Stimulated activated CD4-positive, alpha-beta T cell treated with anti-CD3 and anti-CD28 coated beads, TNF-alpha, amount 100 ng/mL, for 48 hours (primary cell): ENCODE data around the gene GNAT3.

Source experiments
- DNase-seq, 3 donors: peaks; one replicate each; pipeline ENCODE4 v3.0.0-alpha.2; 2020; ENCODE audit warnings: low read depth in 3 of 3

GNAT3 gene

DNA sequence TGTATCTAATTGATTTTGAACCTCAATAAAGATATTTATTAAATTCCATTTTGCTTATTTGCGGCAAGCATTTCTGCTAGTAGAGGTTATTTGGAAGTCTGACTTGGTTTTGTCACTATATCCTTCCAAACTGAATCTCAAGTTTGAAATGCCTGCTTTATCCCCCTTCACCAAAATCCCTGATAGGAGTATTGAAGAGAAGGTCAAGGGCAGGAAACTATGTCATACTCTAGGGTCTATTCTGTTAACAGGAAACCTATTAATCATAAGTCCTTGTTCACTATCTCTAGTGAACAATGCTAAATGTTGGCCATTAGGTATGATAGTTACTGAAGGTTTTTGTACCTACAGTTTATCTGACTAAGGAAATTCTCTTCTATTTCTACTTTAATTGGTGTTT lies 11.5 kb downstream of the GNAT3 start:
- no peak for DNase-seq

DNA sequence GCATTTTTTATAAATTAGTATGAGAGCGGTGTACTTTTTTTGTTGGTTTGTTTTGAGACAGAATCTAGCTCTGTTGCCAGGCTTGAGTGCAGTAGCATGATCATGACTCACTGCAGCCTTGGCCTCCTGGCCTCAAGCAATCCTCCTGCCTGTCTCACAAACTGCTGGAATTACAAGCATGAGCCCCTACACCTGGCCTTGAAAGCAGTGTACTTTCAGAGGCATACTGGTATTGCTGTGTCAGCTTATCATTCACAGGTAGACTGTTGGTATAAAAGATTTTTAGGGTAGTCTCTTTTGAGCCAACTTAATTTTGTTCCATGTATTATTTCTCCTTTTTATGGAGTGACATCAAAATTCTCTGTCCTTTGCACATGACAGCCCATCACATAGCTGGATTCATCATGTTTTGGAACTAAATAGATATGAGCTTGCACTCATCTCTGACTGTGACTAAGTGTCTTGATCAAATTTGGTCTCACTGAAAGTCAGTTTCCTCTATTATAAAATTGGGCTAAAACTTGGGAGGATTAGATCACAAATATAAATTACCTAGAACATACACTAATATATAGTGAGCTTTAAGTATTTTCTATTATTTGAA lies 12.4 kb downstream of the GNAT3 start:
- DNase-seq = no peak

DNA sequence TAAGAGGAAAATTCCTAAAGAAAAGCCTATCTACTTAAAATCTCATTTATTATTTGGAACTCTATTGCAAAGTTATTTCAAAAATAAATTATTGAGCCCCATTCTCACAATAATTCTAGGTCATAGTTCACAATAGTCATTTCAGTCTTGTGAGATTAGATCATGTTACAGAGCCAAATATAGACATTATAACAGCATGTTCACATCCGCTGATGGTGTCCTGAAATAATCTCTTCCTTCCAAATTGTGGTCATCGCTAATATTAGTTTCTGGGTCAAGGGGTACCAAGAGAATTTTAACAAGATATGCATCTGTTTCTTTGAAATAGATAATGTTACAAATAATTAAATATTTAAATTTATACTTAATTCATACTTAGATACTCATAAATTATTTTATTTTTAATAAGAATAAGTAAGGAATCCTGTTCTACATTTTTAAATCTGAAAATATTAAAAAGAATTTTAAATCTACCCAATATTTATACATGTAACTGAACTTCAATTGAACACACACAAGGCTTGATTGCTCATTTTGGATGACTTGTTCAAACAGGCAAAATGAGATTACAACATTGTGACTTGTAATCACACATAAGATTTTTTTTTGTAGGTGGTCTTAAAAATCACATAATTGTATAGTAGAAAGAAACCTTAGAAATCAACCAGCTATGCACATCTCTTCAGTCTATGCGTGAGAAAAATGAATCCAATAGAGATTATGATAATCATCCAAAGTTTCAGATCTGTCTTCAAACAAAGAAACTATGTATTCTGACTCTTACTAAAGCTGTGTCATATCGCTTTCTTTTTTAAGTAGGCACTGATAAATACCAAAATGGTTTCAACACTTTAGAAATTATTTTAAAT lies 13.1 kb downstream of the GNAT3 start:
- DNase-seq = no peak

DNA sequence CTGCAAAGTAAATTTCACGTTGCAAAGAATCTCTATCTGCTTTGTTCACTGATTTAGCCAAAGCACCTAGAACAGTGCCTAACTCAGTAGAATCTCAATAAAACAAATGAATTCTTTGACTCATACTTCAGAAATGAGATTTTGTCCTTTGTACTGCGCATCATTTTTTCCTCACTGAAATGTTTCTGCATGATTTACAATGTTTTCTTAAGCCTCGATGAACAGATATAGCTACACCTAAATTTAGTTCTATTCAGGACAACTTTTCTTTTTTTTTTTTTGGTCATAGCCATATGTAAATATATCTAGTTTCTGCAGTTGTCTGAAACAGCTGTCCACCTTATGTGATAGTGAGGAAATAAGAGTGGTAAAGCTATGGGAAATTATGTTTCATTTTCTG lies 15.3 kb downstream of the GNAT3 start:
- DNase-seq = no peak

DNA sequence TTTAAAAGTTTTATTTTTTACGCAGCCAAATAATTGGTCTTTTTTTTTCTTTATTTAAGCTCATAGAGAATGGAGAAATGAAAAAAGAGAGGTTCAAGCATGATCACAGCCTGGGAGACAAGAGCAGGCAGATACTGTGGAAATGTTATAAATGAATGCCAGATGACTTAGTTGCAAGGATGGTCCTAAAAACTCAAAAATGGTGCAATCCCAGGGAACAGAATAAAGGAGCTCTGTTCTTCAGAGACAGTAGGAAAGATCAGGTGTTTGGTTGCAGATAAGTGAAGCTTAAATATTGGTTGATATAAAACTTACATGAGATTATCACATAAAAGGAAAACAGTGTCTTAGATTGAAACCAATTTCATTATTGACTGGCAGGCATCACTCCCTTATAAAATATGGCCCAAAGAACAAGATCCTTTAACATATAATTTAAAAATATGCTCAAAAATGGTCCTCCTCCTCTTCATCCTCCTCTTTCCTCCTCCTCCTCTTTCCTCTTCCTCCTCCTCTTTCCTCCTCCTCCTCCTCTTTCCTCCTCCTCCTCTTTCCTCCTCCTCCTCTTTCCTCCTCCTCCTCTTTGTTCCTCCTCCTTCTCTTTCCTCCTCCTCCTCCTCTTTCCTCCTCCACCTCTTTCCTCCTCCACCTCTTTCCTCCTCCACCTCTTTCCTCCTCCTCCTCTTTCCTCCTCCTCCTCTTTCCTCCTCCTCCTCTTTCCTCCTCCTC lies 18.6 kb downstream of the GNAT3 start:
- no peak for DNase-seq

DNA sequence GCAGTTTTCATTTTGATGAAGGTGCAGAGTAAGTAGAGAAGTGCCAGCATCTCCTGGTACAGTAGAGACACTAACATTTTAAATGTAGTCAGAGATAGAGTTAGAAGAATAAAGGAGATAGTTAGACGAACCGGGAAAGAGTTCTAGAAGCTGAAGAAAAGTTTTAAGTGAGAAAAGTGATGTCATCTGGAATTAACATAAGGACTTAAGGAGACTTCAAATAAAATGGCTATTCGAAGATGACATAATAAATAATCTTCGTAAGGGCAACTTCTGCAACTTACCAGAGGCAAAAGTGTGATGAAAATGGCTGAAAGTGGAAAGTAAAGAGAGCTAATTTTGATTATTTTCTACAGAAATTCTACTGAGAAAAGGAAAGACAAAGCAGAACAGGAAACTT lies 20.4 kb downstream of the GNAT3 start:
- no peak for DNase-seq

DNA sequence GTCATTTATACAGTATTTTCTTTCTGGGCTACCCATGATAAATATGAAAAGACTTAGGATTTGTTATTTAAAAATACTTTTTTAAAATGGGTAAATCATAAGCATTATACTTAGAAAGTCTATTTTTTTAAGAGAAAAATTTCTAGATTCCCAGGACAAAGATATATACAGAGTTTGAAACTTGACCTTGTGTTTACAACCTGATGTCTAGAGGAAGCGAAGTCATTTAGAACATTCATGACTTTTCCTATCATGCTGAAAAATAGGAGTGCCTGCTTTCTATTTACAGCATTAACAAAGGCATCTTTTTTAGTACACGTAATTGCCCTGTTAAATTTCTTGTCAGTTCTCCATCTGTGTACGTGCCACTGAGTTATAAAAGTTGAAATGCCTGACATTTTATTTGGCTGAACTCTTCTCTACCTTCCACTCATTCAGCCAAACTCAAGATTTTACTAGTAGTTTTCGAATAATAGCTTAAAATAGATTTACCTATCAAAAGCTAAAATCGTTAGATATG lies 23.0 kb downstream of the GNAT3 start:
- no peak for DNase-seq

DNA sequence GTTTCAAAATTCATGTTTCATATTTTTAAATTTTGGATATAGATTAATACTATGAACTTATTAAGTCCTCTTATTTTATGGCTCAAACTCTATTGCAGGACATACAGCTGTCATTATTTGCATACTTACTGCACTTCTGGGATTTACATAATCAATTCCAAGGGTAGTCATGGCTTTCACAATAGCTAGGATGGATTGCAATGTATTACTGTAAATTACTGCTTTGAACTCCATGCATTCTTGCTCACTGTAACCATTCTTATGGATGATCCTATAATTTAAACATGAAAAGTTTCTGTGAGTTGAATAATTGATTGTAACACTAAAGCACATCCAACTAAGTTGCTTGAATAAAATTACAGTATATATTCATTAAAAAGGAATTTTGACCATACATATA lies 23.5 kb downstream of the GNAT3 start:
- DNase-seq = no peak

DNA sequence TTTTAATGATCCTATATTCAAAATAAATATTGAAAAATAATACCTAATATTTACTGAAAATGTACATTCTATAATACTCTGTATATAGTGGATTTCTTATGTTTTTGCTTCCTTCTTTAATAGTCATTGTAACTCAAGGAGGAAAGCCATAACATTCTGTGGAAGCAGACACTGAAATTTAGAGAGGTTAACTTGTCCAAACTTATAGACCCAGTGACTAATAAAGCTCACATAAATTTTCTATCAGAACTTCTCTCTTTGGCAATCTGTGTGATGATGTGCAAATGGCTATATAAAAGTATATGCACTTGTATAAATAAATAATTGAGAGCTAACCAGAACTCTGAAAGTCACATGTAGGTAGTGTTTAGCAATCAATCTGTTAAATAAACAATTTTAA lies 26.1 kb downstream of the GNAT3 start:
- DNase-seq = no peak

DNA sequence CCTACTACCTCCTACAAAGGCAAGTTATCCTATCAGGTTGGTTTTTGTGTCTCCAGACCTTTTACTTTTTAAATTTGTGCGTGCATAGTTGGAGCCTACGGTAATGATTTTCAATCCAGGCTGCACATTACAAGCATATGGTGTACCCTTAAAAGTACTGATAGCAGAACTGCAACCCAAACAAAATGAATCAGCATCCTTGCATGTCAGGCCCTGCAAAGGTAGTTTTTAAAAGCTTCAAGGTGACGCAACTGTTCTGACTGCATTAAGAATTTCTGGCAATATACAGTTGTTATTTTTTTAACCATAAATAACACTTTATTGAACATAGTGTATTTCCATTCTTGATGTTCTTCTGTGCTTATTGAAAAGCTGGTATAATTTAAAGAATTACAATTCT lies 28.9 kb downstream of the GNAT3 start:
- no peak for DNase-seq

DNA sequence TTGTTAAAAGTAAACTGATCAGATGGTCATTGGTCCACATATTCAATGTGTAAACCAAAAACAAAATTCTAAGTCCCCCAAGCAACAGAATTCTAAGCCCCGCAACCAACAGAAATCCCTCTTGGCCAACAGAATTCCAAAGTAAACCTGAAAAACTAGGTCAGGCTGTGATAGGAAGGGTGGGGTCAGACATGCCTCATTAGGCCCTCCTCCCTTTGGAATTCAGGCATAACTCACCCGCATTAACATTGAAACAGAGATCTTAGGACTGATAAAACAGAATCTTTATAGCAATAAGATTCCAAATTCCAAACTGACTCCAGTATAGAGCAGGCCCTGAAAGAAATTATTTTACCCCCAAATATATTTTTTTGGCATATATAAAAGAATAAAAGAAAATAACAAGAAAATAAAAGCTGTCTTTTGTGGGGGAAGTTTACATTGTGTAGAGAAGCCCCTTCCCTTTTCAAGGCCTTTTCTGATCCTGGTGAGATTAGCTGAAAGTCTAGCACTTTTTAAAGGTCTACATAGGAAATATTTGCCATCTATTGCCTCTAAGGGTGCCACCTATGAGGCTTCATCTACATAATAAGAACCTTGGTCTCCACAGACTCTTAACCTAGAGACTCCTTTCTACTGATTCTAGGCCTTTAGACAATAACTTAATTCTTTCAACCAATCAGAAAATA lies 30.5 kb downstream of the GNAT3 start:
- DNase-seq = no peak

DNA sequence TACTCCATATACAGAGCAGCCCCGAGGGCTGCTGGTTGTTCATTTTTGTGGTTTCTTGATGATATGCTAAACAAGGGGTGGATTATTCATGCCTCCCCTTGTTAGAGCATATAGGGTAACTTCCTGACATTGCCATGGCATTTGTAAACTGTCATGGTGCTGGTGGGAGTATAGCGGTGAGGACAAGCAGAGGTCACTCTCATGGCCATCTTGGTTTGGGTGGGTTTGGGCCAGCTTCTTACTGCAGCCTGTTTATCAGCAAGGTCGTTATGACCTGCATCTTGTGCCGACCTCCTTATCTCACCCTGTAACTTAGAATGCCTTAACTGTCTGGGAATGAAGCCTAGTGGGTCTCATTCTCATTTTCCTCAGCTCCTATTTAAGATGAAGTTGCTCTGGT lies 31.3 kb downstream of the GNAT3 start:
- DNase-seq = no peak

DNA sequence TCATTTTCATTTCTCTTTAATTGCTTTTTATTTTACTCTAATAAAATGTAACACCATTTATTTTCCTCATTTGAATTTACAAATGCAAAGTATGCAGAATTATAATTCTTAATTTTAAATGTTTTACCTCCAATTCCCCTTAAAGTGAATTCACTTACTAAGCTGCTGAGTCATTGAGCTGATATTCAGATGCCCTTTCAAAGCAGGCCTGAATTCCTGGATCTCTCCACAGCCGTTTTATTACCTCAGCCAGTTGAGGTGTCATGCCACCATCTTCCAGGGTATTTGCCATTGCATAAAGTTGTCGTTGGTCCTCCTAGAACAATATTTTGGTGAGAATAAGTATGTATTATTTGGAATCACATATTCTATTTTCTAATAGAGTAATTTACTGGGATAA lies 33.2 kb downstream of the GNAT3 start:
- no peak for DNase-seq

DNA sequence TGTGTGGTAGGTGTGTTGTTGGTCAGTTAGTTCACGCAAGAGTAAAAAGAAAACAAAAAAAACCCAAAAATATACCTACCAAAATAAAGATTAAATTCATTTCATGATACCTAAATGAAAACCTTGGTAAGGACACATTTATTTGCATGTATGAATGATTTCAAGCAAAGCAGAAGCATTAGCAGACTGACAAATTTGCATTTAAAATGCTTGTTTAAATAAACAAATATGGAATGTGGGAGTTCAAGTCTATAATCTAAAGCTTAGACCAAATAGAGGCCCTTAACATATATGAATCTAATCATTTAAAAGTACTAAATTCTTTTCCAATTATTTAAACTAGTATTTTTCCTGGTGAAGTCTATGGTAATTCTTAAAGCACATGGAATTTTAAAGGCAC lies 35.8 kb downstream of the GNAT3 start:
- DNase-seq = no peak

DNA sequence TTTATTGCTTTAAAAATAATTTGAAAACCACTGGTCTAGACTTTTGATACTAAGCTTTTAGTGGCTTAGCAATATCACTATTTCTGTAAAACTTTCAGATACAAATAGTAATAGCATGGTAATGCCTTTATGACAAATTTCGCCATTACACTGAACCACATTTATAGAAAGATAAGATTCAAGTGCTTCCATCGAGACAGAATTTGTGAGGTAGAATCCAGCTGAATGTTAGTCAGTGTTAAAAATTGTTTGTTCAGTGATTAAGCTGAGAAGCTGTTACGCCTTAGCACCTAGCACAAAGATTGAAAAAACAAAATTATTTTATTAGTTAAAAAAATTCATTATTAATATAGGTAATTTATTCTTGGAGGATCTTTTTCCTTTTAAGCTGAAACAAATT lies 36.5 kb downstream of the GNAT3 start:
- no peak for DNase-seq

DNA sequence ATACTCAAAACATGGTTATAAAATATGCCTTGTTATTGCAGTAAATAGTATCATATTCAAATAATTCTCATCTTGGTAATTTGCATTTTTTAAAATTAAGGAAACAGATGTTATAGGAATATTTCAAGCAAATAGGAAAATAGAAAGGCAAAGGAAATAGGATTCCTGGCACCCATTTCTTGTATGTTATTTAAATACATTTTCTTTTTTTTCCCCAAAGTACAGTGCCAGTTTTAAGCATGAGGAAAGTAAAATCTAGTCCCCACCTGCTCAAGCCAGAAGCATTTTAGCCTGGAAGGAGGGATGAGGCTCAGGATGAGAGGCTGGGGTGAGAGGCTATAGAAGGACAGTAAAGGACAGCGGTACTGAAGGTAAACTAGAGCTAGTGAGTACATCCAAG lies 38.1 kb downstream of the GNAT3 start:
- DNase-seq = no peak

DNA sequence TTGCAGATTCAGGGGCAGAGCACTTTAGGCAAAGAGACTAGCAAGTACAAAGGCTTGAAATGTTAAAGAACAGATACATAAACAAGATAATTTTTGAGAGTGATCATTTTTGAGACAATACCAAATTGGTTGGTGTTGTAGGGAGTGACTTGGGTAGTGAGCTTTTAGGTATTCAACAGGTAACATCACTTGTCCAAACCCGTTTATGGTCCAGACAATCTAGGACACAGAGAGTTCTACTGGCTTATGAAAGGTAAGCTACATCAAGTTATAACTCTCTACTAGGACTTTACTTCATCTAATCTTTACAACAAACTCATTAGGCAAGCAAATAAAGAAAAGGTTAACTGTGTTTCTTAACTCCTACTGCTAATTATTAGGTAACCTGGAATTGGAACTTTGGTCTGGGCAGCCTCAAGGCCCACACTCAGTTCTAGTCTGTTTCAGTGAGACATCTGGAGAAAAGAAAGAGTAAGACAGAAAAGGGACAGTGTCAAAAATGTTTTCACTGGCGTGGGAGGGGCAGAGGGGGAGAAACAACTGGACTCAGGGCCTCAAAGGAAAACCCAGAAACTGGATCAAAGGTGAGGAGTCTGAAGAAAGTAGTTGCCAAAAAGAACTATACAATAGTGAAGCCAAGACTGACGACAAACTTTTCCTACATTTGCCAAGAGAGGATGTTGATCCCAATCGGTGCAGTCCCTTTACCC lies 39.2 kb downstream of the GNAT3 start:
- no peak for DNase-seq

DNA sequence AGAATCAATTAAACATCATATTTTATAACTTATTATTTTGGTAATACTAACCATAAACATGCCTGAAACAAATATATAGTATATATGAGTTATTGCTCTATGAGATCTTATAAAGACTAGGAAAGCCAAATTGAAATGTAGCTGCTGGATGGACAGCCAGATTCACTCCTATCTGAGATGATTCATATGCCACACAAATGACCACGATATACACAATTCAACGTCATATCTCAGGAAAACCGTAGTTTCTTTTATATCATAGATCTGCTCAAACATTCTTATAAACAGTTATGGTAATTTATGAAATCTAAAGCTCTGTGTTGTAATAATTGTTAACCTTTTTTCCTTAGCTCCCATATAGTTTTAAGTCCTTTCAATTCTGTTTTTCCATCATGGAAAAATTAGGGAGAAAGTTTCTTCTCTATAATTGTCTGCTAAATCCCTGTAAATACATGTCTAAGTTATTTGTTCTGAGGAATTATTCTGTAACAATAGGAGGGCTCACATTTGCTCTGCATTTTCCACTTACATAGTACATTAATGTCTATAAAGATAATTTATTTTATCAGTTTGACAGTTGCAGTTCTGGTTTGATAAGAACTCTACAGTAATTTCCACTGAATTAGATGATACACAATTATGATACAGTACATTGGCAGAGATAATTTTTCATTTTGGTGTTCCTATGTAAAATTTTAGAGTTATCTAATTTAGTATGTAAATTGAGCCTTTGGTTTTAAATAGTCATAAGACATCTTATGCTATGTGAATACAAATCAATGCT lies 42.7 kb downstream of the GNAT3 start:
- DNase-seq = no peak

DNA sequence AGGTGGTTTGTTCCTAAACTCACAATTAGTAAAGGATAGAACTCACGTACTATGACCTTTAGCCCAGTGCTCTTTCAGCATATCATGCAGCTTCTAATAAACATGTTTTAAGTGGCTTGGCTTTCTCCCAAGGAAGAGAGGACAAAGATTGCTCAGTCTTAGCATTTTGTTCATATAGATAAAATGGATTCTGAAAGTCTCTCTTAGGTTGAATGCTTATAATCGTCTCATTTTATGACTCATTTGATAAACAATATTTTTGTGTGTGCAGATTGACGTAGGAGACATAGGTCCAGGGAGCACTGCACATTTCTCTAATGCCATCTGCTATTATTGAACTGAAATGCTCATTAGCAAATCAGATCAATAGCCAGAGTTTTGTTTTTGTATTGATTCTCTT lies 44.8 kb downstream of the GNAT3 start:
- DNase-seq = no peak

DNA sequence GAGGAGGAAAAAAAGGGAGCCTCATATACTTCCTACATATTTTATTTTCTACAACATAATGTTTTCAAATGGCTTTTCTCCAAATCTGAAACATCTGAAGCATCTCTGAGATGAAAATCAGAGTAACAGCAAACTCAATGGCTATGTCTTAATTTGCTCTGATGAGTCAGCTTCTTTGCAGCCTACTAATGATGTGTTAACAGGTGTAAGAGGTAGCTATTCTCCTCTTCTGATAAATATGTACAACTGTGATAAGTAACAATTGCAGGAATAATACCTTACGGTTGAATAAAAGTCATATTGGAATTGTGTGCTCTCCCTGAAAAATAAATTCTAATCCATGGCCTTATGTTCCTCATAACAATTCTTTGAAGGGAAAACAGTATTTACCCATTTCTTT lies 45.2 kb downstream of the GNAT3 start:
- DNase-seq = no peak

DNA sequence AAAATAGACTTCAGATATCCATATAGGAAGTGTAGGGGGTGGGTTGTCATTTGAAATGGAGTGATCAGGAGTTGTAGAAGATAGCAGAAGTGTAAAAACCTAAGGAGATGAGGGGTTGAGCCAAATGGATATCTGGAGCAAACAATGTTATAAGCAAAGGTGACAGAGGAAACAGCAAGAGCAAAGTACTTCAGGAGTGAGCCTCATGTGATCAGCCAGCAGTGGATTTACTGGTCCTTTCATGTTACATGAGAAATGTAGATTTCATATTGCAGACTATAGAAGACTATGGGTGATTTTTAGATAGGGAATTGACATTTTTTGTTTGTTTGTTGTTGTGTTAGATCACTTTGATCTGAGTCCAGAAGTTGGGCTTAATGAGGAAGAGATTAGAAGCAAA lies 47.7 kb downstream of the GNAT3 start:
- DNase-seq = no peak
